K562 (cell line): ENCODE results near the gene FAM124B. TPM values are rescaled to one million over a fixed set of nuclear protein-coding genes. Genes with fewer than 3 reads are reported as not detected.

Source experiments
- ATAC-seq: fragments of 200-7000 bp; cut with Tn5 transposase; 3 replicates; pipeline ENCODE4 v1.9.1; 2020; ENCODE audit warnings: moderate library complexity
- BruUV-seq: library from RNA; stranded (reverse); fragments of 400-500 nt; replicated peaks from 2 replicates; lab custom pipeline; 2021; lab: Mats Ljungman, UMichigan
- CTCF ChIA-PET: fragments of 300-600 bp; formaldehyde crosslinking; extraction: SDS; loops from one replicate; lab custom pipeline; 2021; ENCODE audit warnings: low intra/inter-chr PET ratio; lab: Yijun Ruan, JAX
- POLR2A ChIA-PET: fragments of 300-600, 350-650 bp; sonication (Branson Sonifier 250); formaldehyde crosslinking; extraction: SDS; loops from one replicate; lab custom pipeline; 2021; ENCODE audit warnings: antibody characterized with exemption, inconsistent platforms; lab: Yijun Ruan, JAX
- DNase-seq, 4 experiments: peaks; one replicate each; pipeline versions ENCODE4 v3.0.0 to v3.0.0-alpha.2; 2011 to 2018; ENCODE audit warnings: low spot score in 3 of 4, mixed read lengths in 3 of 4; ENCODE audit errors: extremely low read depth in 1 of 4
- FAIRE-seq: peaks from 2 replicates; lab custom pipeline; 2011; peaks lifted over from hg19 to GRCh38; lab: Jason Lieb, UNC
- H2AFZ ChIP-seq: 2 replicates; pipeline ENCODE4 v1.6.0; 2011; ENCODE audit warnings: low read depth, low read length, control low read depth, inconsistent platforms
- H3K27ac ChIP-seq: fragments of 200-600 bp; 3 replicates; pipeline ENCODE4 v1.8.0; 2011; ENCODE audit warnings: low read depth, mild to moderate bottlenecking, control low read depth, inconsistent platforms, low read length, moderate library complexity, mixed read lengths; ENCODE audit errors: extremely low read depth
- H3K27me3 ChIP-seq, 2 experiments: fragments of 300-600 bp in 1 of 2; 2 replicates in 1 of 2; 3 replicates in 1 of 2; pipeline versions ENCODE4 v1.6.0 to v1.8.0; 2011; ENCODE audit warnings: inconsistent platforms in 2 of 2, low read length in 2 of 2, mild to moderate bottlenecking in 1 of 2, mixed read lengths in 1 of 2, moderate library complexity in 1 of 2; ENCODE audit not compliant: control insufficient read depth in 2 of 2, insufficient read depth in 2 of 2
- H3K36me3 ChIP-seq: fragments of 300-600 bp; 3 replicates; pipeline ENCODE4 v1.8.0; 2011; ENCODE audit warnings: mild to moderate bottlenecking, low read length, inconsistent platforms; ENCODE audit not compliant: control insufficient read depth, insufficient read depth
- H3K4me1 ChIP-seq, 2 experiments: fragments of 200-600 bp in 1 of 2; replicated peaks in 1 of 2; 2 replicates in 1 of 2; 3 replicates in 1 of 2; pipeline versions ENCODE4 v1.5.1 to v1.8.0; 2011; ENCODE audit warnings: inconsistent platforms in 2 of 2, low read length in 2 of 2, mild to moderate bottlenecking in 1 of 2, mixed read lengths in 1 of 2, moderate library complexity in 1 of 2; ENCODE audit not compliant: control insufficient read depth in 2 of 2, insufficient read depth in 2 of 2
- H3K4me2 ChIP-seq: 2 replicates; pipeline ENCODE4 v1.6.1; 2011; ENCODE audit warnings: low read length, control low read depth, inconsistent platforms, mixed read lengths; ENCODE audit not compliant: insufficient read depth
- H3K4me3 ChIP-seq: fragments of 200-600 bp; sonication (generic), shearing (Covaris generic); 2 replicates; pipeline ENCODE4 v1.5.1; 2016; ENCODE audit warnings: control low read depth, inconsistent platforms
- H3K79me2 ChIP-seq: fragments of 200-600 bp; 3 replicates; pipeline ENCODE4 v1.8.0; 2011; ENCODE audit warnings: low read length, inconsistent platforms; ENCODE audit not compliant: control insufficient read depth, insufficient read depth
- H3K9ac ChIP-seq, 2 experiments: 2 replicates each; pipeline versions ENCODE4 v1.6.0 to v1.6.1; 2011; ENCODE audit warnings: low read depth in 2 of 2, low read length in 2 of 2, control low read depth in 1 of 2, inconsistent platforms in 1 of 2, mild to moderate bottlenecking in 1 of 2, mixed read lengths in 1 of 2; ENCODE audit not compliant: insufficient read depth in 1 of 2
- H3K9me1 ChIP-seq: one replicate; pipeline ENCODE4 v1.6.0; 2011; ENCODE audit warnings: inconsistent platforms, mild to moderate bottlenecking, low read length, moderate library complexity; ENCODE audit not compliant: control insufficient read depth, insufficient read depth
- H3K9me3 ChIP-seq: replicated peaks from 2 replicates; pipeline ENCODE4 v1.5.1; 2011; ENCODE audit warnings: low read depth, low read length, inconsistent platforms; ENCODE audit not compliant: control insufficient read depth, insufficient read depth
- H4K20me1 ChIP-seq: replicated peaks from 2 replicates; pipeline ENCODE4 v1.6.1; 2011; ENCODE audit warnings: low read length, inconsistent platforms, mixed read lengths; ENCODE audit not compliant: control insufficient read depth, insufficient read depth
- EWSR1 ChIP-seq: fragments of 450-650 bp; IDR thresholded peaks from 2 replicates; pipeline ENCODE4 v1.6.1; 2018; ENCODE audit warnings: borderline replicate concordance, mild to moderate bottlenecking, low read depth, moderate library complexity; ENCODE audit not compliant: partially characterized antibody
- HSF4 ChIP-seq: fragments of 250-450 bp; sonication (Bioruptor Pico); IDR thresholded peaks from 2 replicates; pipeline ENCODE4 v2.1.2; 2022; ENCODE audit warnings: mild to moderate bottlenecking, moderate library complexity, borderline replicate concordance
- MEIS2 ChIP-seq: fragments of 450-650 bp; IDR thresholded peaks from 2 replicates; pipeline ENCODE4 v1.6.1; 2014; ENCODE audit warnings: mild to moderate bottlenecking; ENCODE audit not compliant: partially characterized antibody
- PCBP2 ChIP-seq: fragments of 200-400 bp; formaldehyde crosslinking; IDR thresholded peaks from 2 replicates; pipeline ENCODE4 v1.6.1; 2018; ENCODE audit warnings: low read length, low read depth, mild to moderate bottlenecking, moderate library complexity; ENCODE audit not compliant: poor library complexity, severe bottlenecking
- POLR2G ChIP-seq: fragments of 200-400 bp; formaldehyde crosslinking; IDR thresholded peaks from 2 replicates; pipeline ENCODE4 v1.6.1; 2017; ENCODE audit warnings: low read depth, mild to moderate bottlenecking, antibody characterized with exemption, low read length, moderate library complexity
- PRMT5 ChIP-seq: sonication (generic); formaldehyde crosslinking; IDR thresholded peaks from 2 replicates; pipeline ENCODE4 v1.5.0; 2020; ENCODE audit warnings: missing genetic modification reagents
- SMARCA5 ChIP-seq: fragments of 450-650 bp; IDR thresholded peaks from 2 replicates; pipeline ENCODE4 v1.6.1; 2016
- XRCC4 ChIP-seq: IDR thresholded peaks from one replicate; pipeline ENCODE4 v1.6.1; 2011; ENCODE audit not compliant: insufficient read depth, insufficient read length; ENCODE audit errors: extremely low read depth
- ZFP30 ChIP-seq: fragments of 250-450 bp; sonication (Bioruptor Pico); IDR thresholded peaks from 2 replicates; pipeline ENCODE4 v1.8.0; 2022; ENCODE audit warnings: moderate library complexity, mild to moderate bottlenecking, inconsistent platforms, borderline replicate concordance
- ZNF175 ChIP-seq: fragments of 200-800 bp; sonication (Bioruptor generic); IDR thresholded peaks from 2 replicates; pipeline ENCODE4 v1.6.1; 2016; ENCODE audit warnings: low read depth, mild to moderate bottlenecking, missing genetic modification characterization, missing compliant biosample characterization
- WGBS: fragments of 100-300 bp; shearing (Covaris generic); methylation state at CpG from one replicate; pipeline ENCODE4 v1.1.6; 2016; ENCODE audit warnings: low coverage, mixed read lengths; ENCODE audit not compliant: insufficient coverage; ENCODE audit errors: missing lambda C conversion rate; 5-methylcytosine and 5-hydroxymethylcytosine counted together
- in situ Hi-C: fragments of 300-500 bp; cut with MboI; formaldehyde crosslinking; loops from 4 replicates; pipeline ENCODE4 v1.15.0; 2018; ENCODE audit warnings: inconsistent platforms, mixed read lengths
- intact Hi-C: fragments of 100-400 bp; cut with micrococcal nuclease; formaldehyde crosslinking; loops from 2 replicates; pipeline ENCODE4 v1.14.2; 2022
- polyA plus RNA-seq, 8 experiments: library from polyadenylated mRNA; depleted of rRNA in 4 of 8; stranded (reverse) in 5 of 8; unstranded in 3 of 8; fragments of >200 nt; fragmentation: Nextera tagmentation in 2 of 8; fragmentation: Illumina TruSeq in 1 of 8; extraction: Ambion mirVana in 2 of 8; extraction: Trizol in 1 of 8; gene quantifications; 2 replicates each; pipeline versions ENCODE4 v1.2.1 to v1.2.3, GENCODE V29; 2011 to 2014; ENCODE audit warnings: inconsistent platforms in 1 of 8, missing spikeins in 1 of 8
- total RNA-seq, 7 experiments: library from RNA; depleted of rRNA in 6 of 7; stranded (reverse); fragments of >200 nt in 6 of 7; fragmentation: Illumina TruSeq in 2 of 7; extraction: Trizol in 2 of 7; gene quantifications; 2 replicates each; pipeline versions ENCODE4 v1.2.1 to v1.2.3, GENCODE V29; 2011 to 2021; ENCODE audit warnings: low replicate concordance in 1 of 7
- TF ChIP-seq, protein P1 (sequence below), 2 experiments: fragments of 450-650 bp in 1 of 2; sonication (generic) in 1 of 2; formaldehyde crosslinking in 1 of 2; IDR thresholded peaks; 2 replicates each; pipeline versions ENCODE4 v1.7.1 to v1.9.0; 2016 to 2022; ENCODE audit warnings: inconsistent platforms in 1 of 2, mild to moderate bottlenecking in 1 of 2, missing genetic modification reagents in 1 of 2

The FAM124B gene
- total and polyA plus RNA-seq, 9 of the 15 experiments (the other 6 are each of a cell fraction or from before 2014, with no cell fraction given) = 6.2 to 21.4 (median 9.3) TPM

DNA sequence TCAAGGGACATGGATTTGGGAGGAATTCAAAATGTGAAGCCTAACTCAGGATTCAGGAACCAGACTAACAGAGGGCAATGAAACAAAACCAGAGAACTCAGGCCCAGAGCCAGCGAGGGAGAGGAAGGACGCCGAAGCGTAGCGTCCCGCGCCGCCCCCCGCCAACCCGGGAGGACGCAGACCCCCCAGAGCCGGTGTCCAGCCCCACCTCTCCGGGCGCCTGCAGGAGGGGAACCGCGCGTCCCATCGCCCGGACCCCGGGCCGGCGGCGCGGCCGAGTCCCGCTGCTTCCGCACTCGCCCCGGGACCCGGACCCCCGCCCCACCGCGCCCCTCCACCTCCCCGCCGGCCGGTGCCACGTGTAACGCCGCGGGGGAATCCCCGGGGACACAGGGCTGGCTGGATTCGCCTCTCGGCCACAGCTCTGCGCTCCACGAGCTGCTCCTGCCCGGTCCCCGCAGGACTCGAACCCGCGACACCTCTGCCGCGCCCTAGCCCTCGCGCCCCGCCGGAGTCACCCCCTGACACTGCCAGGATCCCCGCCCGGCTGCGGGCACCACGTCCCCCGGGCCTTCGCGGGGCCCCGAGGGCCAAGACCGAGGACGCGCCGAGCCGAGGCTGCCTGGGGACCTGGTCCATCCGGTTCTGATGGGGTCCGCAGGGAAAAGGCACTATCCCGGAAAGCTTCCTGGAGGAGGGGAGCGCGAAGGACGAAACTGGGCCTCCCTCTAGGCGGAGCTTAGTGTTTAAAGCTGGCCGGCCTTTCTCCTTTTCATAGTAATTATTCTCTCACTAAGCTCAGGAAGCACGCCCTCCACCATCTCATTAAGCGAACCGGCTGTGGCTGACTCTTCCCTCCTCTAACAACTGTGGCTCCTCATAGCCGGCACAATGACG is 40.4 kb upstream of the FAM124B start:
- Histone ChIP-seq H3K79me2 (no peaks in the 10 kb centered on the region), H3K9me3 (no peaks in the 10 kb centered on the region), H2AFZ (no peak overlapping the region), H4K20me1 (no peaks in the 10 kb centered on the region), H3K36me3 (no peaks in the 10 kb centered on the region), H3K27me3 (no peaks in the 10 kb centered on the region), H3K4me1 (no peaks in the 10 kb centered on the region; a peak in 1 of 5 replicates), H3K9me1 (no peaks in the 10 kb centered on the region), H3K4me3 (no peak overlapping the region), H3K9ac (no peak overlapping the region), H3K4me2 (no peak overlapping the region), H3K27ac (no peak overlapping the region)
- CTCF ChIA-PET = no interaction called here
- FAIRE-seq (no peak), DNase-seq (no peak), ATAC-seq (no peak)
- intact Hi-C loops (no loop called here), in situ Hi-C loops (no loop called here)
- POLR2A ChIA-PET = interaction anchor here (1.3 kb wide), 1 partner anchor 12 kb away, joined by 3 read pairs; no protein-coding TSS in a partner anchor
- 86% methylated on average over 11 of the region's 82 CpGs for WGBS
- no TSS peak for BruUV-seq
- TF ChIP-seq PRMT5 (CRISPR knock-in tag) (no peak), HSF4 (CRISPR knock-in tag) (no peak), EWSR1 (no peak), ZFP30 (no peak), PCBP2 (no peak), SMARCA5 (no peak), XRCC4 (no peak), MEIS2 (no peak), POLR2G (no peak), ZNF175 (CRISPR knock-in tag) (no peak)
- TF ChIP-seq, protein P1, sequence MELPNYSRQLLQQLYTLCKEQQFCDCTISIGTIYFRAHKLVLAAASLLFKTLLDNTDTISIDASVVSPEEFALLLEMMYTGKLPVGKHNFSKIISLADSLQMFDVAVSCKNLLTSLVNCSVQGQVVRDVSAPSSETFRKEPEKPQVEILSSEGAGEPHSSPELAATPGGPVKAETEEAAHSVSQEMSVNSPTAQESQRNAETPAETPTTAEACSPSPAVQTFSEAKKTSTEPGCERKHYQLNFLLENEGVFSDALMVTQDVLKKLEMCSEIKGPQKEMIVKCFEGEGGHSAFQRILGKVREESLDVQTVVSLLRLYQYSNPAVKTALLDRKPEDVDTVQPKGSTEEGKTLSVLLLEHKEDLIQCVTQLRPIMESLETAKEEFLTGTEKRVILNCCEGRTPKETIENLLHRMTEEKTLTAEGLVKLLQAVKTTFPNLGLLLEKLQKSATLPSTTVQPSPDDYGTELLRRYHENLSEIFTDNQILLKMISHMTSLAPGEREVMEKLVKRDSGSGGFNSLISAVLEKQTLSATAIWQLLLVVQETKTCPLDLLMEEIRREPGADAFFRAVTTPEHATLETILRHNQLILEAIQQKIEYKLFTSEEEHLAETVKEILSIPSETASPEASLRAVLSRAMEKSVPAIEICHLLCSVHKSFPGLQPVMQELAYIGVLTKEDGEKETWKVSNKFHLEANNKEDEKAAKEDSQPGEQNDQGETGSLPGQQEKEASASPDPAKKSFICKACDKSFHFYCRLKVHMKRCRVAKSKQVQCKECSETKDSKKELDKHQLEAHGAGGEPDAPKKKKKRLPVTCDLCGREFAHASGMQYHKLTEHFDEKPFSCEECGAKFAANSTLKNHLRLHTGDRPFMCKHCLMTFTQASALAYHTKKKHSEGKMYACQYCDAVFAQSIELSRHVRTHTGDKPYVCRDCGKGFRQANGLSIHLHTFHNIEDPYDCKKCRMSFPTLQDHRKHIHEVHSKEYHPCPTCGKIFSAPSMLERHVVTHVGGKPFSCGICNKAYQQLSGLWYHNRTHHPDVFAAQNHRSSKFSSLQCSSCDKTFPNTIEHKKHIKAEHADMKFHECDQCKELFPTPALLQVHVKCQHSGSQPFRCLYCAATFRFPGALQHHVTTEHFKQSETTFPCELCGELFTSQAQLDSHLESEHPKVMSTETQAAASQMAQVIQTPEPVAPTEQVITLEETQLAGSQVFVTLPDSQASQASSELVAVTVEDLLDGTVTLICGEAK (IDR thresholded peaks at IDR 0.05) = no peak
- TF ChIP-seq, protein P1 (CRISPR knock-in tag; IDR thresholded peaks at IDR 0.05) = no peak
